ENCODE results near the gene NOTUM. TPM values are rescaled to one million over a fixed set of nuclear protein-coding genes. Genes with fewer than 3 reads are reported as not detected.
A peak's percentile ranks its signal among the peaks of the same experiment; 100 is the strongest.

Gene NOTUM
- total and polyA plus RNA-seq, 2 donors (not counting 3 experiments of a cell fraction or from before 2014, with no cell fraction given): not detected

- Histone ChIP-seq H3K4me2 (ENCODE audit: insufficient read depth, low read length) (no peak overlapping the region), H3K27ac (ENCODE audit: insufficient read depth, low read depth, low read length) (no peak overlapping the region), H3K27me3 (ENCODE audit: control insufficient read depth in 2 of 2, insufficient read depth in 2 of 2, low read length in 2 of 2) (no peaks in the 10 kb centered on the region), H3K9ac (replicated peaks; ENCODE audit: extremely low read depth, insufficient read depth, low read length) (no peak overlapping the region), H3K9me1 (replicated peaks; ENCODE audit: control insufficient read depth, extremely low read depth, insufficient read depth, low read length) (no peaks in the 10 kb centered on the region), H3K9me3 (replicated peaks; ENCODE audit: control insufficient read depth, insufficient read depth, low read length) (no peaks in the 10 kb centered on the region), H4K20me1 (replicated peaks; ENCODE audit: control insufficient read depth, extremely low read depth, insufficient read depth, low read length) (no peaks in the 10 kb centered on the region), H3K36me3 (ENCODE audit: control insufficient read depth in 2 of 2, extremely low read depth in 1 of 2, insufficient read depth in 2 of 2, low read length in 2 of 2) (peaks cover 0 to 5% of the 10 kb centered on the region in 2 experiments), H2AFZ (ENCODE audit: low read depth, low read length) (no peak overlapping the region), H3K4me1 (ENCODE audit: control insufficient read depth, extremely low read depth, insufficient read depth, low read length) (peaks cover 7% of the 10 kb centered on the region), H3K4me3 (replicated peaks in 1 of 3; ENCODE audit: insufficient read depth in 1 of 3, low read depth in 1 of 3, low read length in 3 of 3) (no peak overlapping the region), H3K79me2 (ENCODE audit: control insufficient read depth, insufficient read depth, low read length) (peaks cover 8% of the 10 kb centered on the region)
- no peak for TF ChIP-seq FOS (IDR thresholded peaks at IDR 0.05; ENCODE audit: borderline replicate concordance, insufficient read depth, low read length)
- no peak for TF ChIP-seq MAX (IDR thresholded peaks at IDR 0.05; ENCODE audit: insufficient read depth, insufficient read length)
- TF ChIP-seq CTCF (IDR thresholded peaks at IDR 0.05; ENCODE audit: extremely low read depth in 1 of 2, insufficient read depth in 1 of 2, low read depth in 1 of 2, low read length in 2 of 2): no peak
- intact Hi-C loops (cut with micrococcal nuclease): no loop called here
- FAIRE-seq: no peak
- no peak for DNase-seq (ENCODE audit: low read depth, low spot score)
- ChIA-PET CTCF (no interaction called here), POLR2A (no interaction called here)
- no TSS peak for BruUV-seq (replicated peaks)
- dilution Hi-C loops (cut with MboI; ENCODE audit: extremely low pct_ligation_motif_present, low sequenced_read_pairs): no loop called here
These were observed 26.8 kb downstream of the NOTUM start for GRCh38 chr17:81934098-81934757.

- Histone ChIP-seq H3K79me2 (ENCODE audit: control insufficient read depth, insufficient read depth, low read length) (peaks cover 8% of the 10 kb centered on the region), H3K9me3 (replicated peaks; ENCODE audit: control insufficient read depth, insufficient read depth, low read length) (no peaks in the 10 kb centered on the region), H3K4me2 (ENCODE audit: insufficient read depth, low read length) (no peak overlapping the region), H3K9me1 (replicated peaks; ENCODE audit: control insufficient read depth, extremely low read depth, insufficient read depth, low read length) (no peaks in the 10 kb centered on the region), H3K36me3 (ENCODE audit: control insufficient read depth in 2 of 2, extremely low read depth in 1 of 2, insufficient read depth in 2 of 2, low read length in 2 of 2) (peaks cover 0 to 5% of the 10 kb centered on the region in 2 experiments), H3K4me3 (replicated peaks in 1 of 3; ENCODE audit: insufficient read depth in 1 of 3, low read depth in 1 of 3, low read length in 3 of 3) (no peak overlapping the region), H3K4me1 (ENCODE audit: control insufficient read depth, extremely low read depth, insufficient read depth, low read length) (peaks cover 7% of the 10 kb centered on the region), H3K9ac (replicated peaks; ENCODE audit: extremely low read depth, insufficient read depth, low read length) (no peak overlapping the region), H3K27ac (ENCODE audit: insufficient read depth, low read depth, low read length) (no peak overlapping the region), H3K27me3 (ENCODE audit: control insufficient read depth in 2 of 2, insufficient read depth in 2 of 2, low read length in 2 of 2) (no peaks in the 10 kb centered on the region), H2AFZ (ENCODE audit: low read depth, low read length) (no peak overlapping the region), H4K20me1 (replicated peaks; ENCODE audit: control insufficient read depth, extremely low read depth, insufficient read depth, low read length) (no peaks in the 10 kb centered on the region)
- TF ChIP-seq POLR2A (IDR thresholded peaks at IDR 0.05; ENCODE audit: low read depth, low read length) (peak; percentile 38), JUN (IDR thresholded peaks at IDR 0.05; ENCODE audit: borderline replicate concordance, insufficient read depth, insufficient read length, low read depth) (no peak), POLR2AphosphoS5 (IDR thresholded peaks at IDR 0.05; ENCODE audit: insufficient read depth, low read depth, low read length) (peak; percentile 28)
- no peak for DNase-seq (ENCODE audit: low read depth, low spot score)
- dilution Hi-C loops (cut with MboI; ENCODE audit: extremely low pct_ligation_motif_present, low sequenced_read_pairs): no loop called here
- CTCF ChIA-PET: interaction anchor here (1.3 kb wide), 1 partner anchor 22 kb away, joined by 3 read pairs; no protein-coding TSS in a partner anchor
- no TSS peak for BruUV-seq (replicated peaks)
- no peak for FAIRE-seq
- intact Hi-C loops (cut with micrococcal nuclease): no loop called here
- POLR2A ChIA-PET: interaction anchor here (0.5 kb wide), 1 partner anchor 191 kb away, joined by 3 read pairs; no protein-coding TSS in a partner anchor
These were observed 27.7 kb downstream of the NOTUM start for GRCh38 chr17:81933178-81933699.

Data from endothelial cell of umbilical vein (primary cell).